ENCODE measurements around the gene RUNX1. TPM values are rescaled to one million over a fixed set of nuclear protein-coding genes. Genes with fewer than 3 reads are reported as not detected.

RUNX1 gene
- total RNA-seq, 1 donor from 2014 or later, result 7.8 TPM

- no peak overlapping the region for H3K9ac ChIP-seq (ENCODE audit: low read depth in 1 of 3, low read length in 3 of 3)
- peaks cover 8 to 53% (median 33%) of the 10 kb centered on the region in 3 donors for H3K4me1 ChIP-seq (ENCODE audit: control insufficient read depth in 3 of 3, insufficient read depth in 3 of 3, low read length in 3 of 3)
- H3K9me3 ChIP-seq (ENCODE audit: control insufficient read depth in 3 of 3, low read length in 3 of 3), result no peaks in the 10 kb centered on the region
- H3K27ac ChIP-seq (ENCODE audit: low read depth, low read length), result no peak overlapping the region
- H3K27me3 ChIP-seq (ENCODE audit: control insufficient read depth in 3 of 3, insufficient read depth in 3 of 3, low read length in 3 of 3), result no peaks in the 10 kb centered on the region
- H3K4me3 ChIP-seq (ENCODE audit: low read length in 3 of 3), result no peak overlapping the region
- peaks cover 3 to 21% (median 17%) of the 10 kb centered on the region in 3 donors for H3K36me3 ChIP-seq (ENCODE audit: control insufficient read depth in 3 of 3, insufficient read depth in 3 of 3, low read length in 3 of 3)
Measured at GRCh38 chr21:34812504-34813265, 236.4 kb downstream of the RUNX1 start.

GRCh38 chr21:34811368-34811767 is 237.7 kb downstream of the RUNX1 start:
- Histone ChIP-seq H3K36me3 (ENCODE audit: control insufficient read depth in 3 of 3, insufficient read depth in 3 of 3, low read length in 3 of 3) (peaks cover 3 to 16% (median 13%) of the 10 kb centered on the region in 3 donors), H3K4me1 (ENCODE audit: control insufficient read depth in 3 of 3, insufficient read depth in 3 of 3, low read length in 3 of 3) (peaks cover 8 to 57% (median 33%) of the 10 kb centered on the region in 3 donors), H3K27me3 (ENCODE audit: control insufficient read depth in 3 of 3, insufficient read depth in 3 of 3, low read length in 3 of 3) (no peaks in the 10 kb centered on the region), H3K4me3 (ENCODE audit: low read length in 3 of 3) (no peak overlapping the region), H3K9me3 (ENCODE audit: control insufficient read depth in 3 of 3, low read length in 3 of 3) (no peaks in the 10 kb centered on the region), H3K9ac (ENCODE audit: low read depth in 1 of 3, low read length in 3 of 3) (no peak overlapping the region), H3K27ac (ENCODE audit: low read depth, low read length) (no peak overlapping the region)

GRCh38 chr21:34810786-34811185 is 238.3 kb downstream of the RUNX1 start:
- H3K36me3 ChIP-seq (ENCODE audit: control insufficient read depth in 3 of 3, insufficient read depth in 3 of 3, low read length in 3 of 3), result peaks cover 3 to 14% (median 10%) of the 10 kb centered on the region in 3 donors
- no peaks in the 10 kb centered on the region for H3K9me3 ChIP-seq (ENCODE audit: control insufficient read depth in 3 of 3, low read length in 3 of 3)
- H3K9ac ChIP-seq (ENCODE audit: low read depth in 1 of 3, low read length in 3 of 3), result no peak overlapping the region
- no peak overlapping the region for H3K4me3 ChIP-seq (ENCODE audit: low read length in 3 of 3)
- H3K27me3 ChIP-seq (ENCODE audit: control insufficient read depth in 3 of 3, insufficient read depth in 3 of 3, low read length in 3 of 3), result no peaks in the 10 kb centered on the region
- peaks cover 8 to 57% (median 33%) of the 10 kb centered on the region in 3 donors for H3K4me1 ChIP-seq (ENCODE audit: control insufficient read depth in 3 of 3, insufficient read depth in 3 of 3, low read length in 3 of 3)
- no peak overlapping the region for H3K27ac ChIP-seq (ENCODE audit: low read depth, low read length)

- Histone ChIP-seq H3K4me3 (ENCODE audit: low read length in 3 of 3) (no peak overlapping the region), H3K9ac (ENCODE audit: low read depth in 1 of 3, low read length in 3 of 3) (no peak overlapping the region), H3K36me3 (ENCODE audit: control insufficient read depth in 3 of 3, insufficient read depth in 3 of 3, low read length in 3 of 3) (peaks cover 3 to 14% (median 8%) of the 10 kb centered on the region in 3 donors), H3K27ac (ENCODE audit: low read depth, low read length) (no peak overlapping the region), H3K4me1 (ENCODE audit: control insufficient read depth in 3 of 3, insufficient read depth in 3 of 3, low read length in 3 of 3) (peaks cover 8 to 57% (median 33%) of the 10 kb centered on the region in 3 donors), H3K9me3 (ENCODE audit: control insufficient read depth in 3 of 3, low read length in 3 of 3) (no peaks in the 10 kb centered on the region), H3K27me3 (ENCODE audit: control insufficient read depth in 3 of 3, insufficient read depth in 3 of 3, low read length in 3 of 3) (no peaks in the 10 kb centered on the region)
Measured at GRCh38 chr21:34809822-34810221, 239.3 kb downstream of the RUNX1 start.

GRCh38 chr21:34808569-34809204 is 240.4 kb downstream of the RUNX1 start:
- no peak overlapping the region for H3K4me3 ChIP-seq (ENCODE audit: low read length in 3 of 3)
- peak overlapping the region; percentile 52 for H3K27ac ChIP-seq (ENCODE audit: low read depth, low read length)
- no peaks in the 10 kb centered on the region for H3K9me3 ChIP-seq (ENCODE audit: control insufficient read depth in 3 of 3, low read length in 3 of 3)
- H3K9ac ChIP-seq (ENCODE audit: low read depth in 1 of 3, low read length in 3 of 3), result peak overlapping the region in 2 of 3 donors; percentile 41 to 52
- H3K27me3 ChIP-seq (ENCODE audit: control insufficient read depth in 3 of 3, insufficient read depth in 3 of 3, low read length in 3 of 3), result no peaks in the 10 kb centered on the region
- H3K4me1 ChIP-seq (ENCODE audit: control insufficient read depth in 3 of 3, insufficient read depth in 3 of 3, low read length in 3 of 3), result peaks cover 8 to 50% (median 27%) of the 10 kb centered on the region in 3 donors
- H3K36me3 ChIP-seq (ENCODE audit: control insufficient read depth in 3 of 3, insufficient read depth in 3 of 3, low read length in 3 of 3), result peaks cover 3 to 14% (median 8%) of the 10 kb centered on the region in 3 donors

GRCh38 chr21:34807881-34808568 is 241.1 kb downstream of the RUNX1 start:
- no peak overlapping the region for H3K4me3 ChIP-seq (ENCODE audit: low read length in 3 of 3)
- H3K4me1 ChIP-seq (ENCODE audit: control insufficient read depth in 3 of 3, insufficient read depth in 3 of 3, low read length in 3 of 3), result peaks cover 8 to 44% (median 24%) of the 10 kb centered on the region in 3 donors
- no peaks in the 10 kb centered on the region for H3K27me3 ChIP-seq (ENCODE audit: control insufficient read depth in 3 of 3, insufficient read depth in 3 of 3, low read length in 3 of 3)
- H3K9ac ChIP-seq (ENCODE audit: low read depth in 1 of 3, low read length in 3 of 3), result peak overlapping the region in 2 of 3 donors; percentile 41 to 52
- H3K9me3 ChIP-seq (ENCODE audit: control insufficient read depth in 3 of 3, low read length in 3 of 3), result no peaks in the 10 kb centered on the region
- peak overlapping the region; percentile 52 for H3K27ac ChIP-seq (ENCODE audit: low read depth, low read length)
- peaks cover 3 to 14% (median 4%) of the 10 kb centered on the region in 3 donors for H3K36me3 ChIP-seq (ENCODE audit: control insufficient read depth in 3 of 3, insufficient read depth in 3 of 3, low read length in 3 of 3)

GRCh38 chr21:34807146-34807880 is 241.8 kb downstream of the RUNX1 start:
- Histone ChIP-seq H3K27ac (ENCODE audit: low read depth, low read length) (peak overlapping the region; percentile 52), H3K9ac (ENCODE audit: low read depth in 1 of 3, low read length in 3 of 3) (no peak overlapping the region), H3K9me3 (ENCODE audit: control insufficient read depth in 3 of 3, low read length in 3 of 3) (no peaks in the 10 kb centered on the region), H3K4me1 (ENCODE audit: control insufficient read depth in 3 of 3, insufficient read depth in 3 of 3, low read length in 3 of 3) (peaks cover 12 to 44% (median 21%) of the 10 kb centered on the region in 3 donors), H3K36me3 (ENCODE audit: control insufficient read depth in 3 of 3, insufficient read depth in 3 of 3, low read length in 3 of 3) (peaks cover 3 to 14% (median 7%) of the 10 kb centered on the region in 3 donors), H3K4me3 (ENCODE audit: low read length in 3 of 3) (no peak overlapping the region), H3K27me3 (ENCODE audit: control insufficient read depth in 3 of 3, insufficient read depth in 3 of 3, low read length in 3 of 3) (no peaks in the 10 kb centered on the region)

GRCh38 chr21:34806423-34806822 is 242.7 kb downstream of the RUNX1 start:
- H3K27me3 ChIP-seq (ENCODE audit: control insufficient read depth in 3 of 3, insufficient read depth in 3 of 3, low read length in 3 of 3), result no peaks in the 10 kb centered on the region
- peaks cover 3 to 14% (median 9%) of the 10 kb centered on the region in 3 donors for H3K36me3 ChIP-seq (ENCODE audit: control insufficient read depth in 3 of 3, insufficient read depth in 3 of 3, low read length in 3 of 3)
- peaks cover 15 to 50% (median 28%) of the 10 kb centered on the region in 3 donors for H3K4me1 ChIP-seq (ENCODE audit: control insufficient read depth in 3 of 3, insufficient read depth in 3 of 3, low read length in 3 of 3)
- H3K27ac ChIP-seq (ENCODE audit: low read depth, low read length), result no peak overlapping the region
- H3K4me3 ChIP-seq (ENCODE audit: low read length in 3 of 3), result no peak overlapping the region
- no peaks in the 10 kb centered on the region for H3K9me3 ChIP-seq (ENCODE audit: control insufficient read depth in 3 of 3, low read length in 3 of 3)
- no peak overlapping the region for H3K9ac ChIP-seq (ENCODE audit: low read depth in 1 of 3, low read length in 3 of 3)

- H3K36me3 ChIP-seq (ENCODE audit: control insufficient read depth in 3 of 3, insufficient read depth in 3 of 3, low read length in 3 of 3), result peaks cover 2 to 5% (median 5%) of the 10 kb centered on the region in 3 donors
- H3K9ac ChIP-seq (ENCODE audit: low read depth in 1 of 3, low read length in 3 of 3), result no peak overlapping the region
- peak overlapping the region; percentile 14 for H3K27ac ChIP-seq (ENCODE audit: low read depth, low read length)
- H3K9me3 ChIP-seq (ENCODE audit: control insufficient read depth in 3 of 3, low read length in 3 of 3), result no peaks in the 10 kb centered on the region
- no peak overlapping the region for H3K4me3 ChIP-seq (ENCODE audit: low read length in 3 of 3)
- H3K27me3 ChIP-seq (ENCODE audit: control insufficient read depth in 3 of 3, insufficient read depth in 3 of 3, low read length in 3 of 3), result no peaks in the 10 kb centered on the region
- H3K4me1 ChIP-seq (ENCODE audit: control insufficient read depth in 3 of 3, insufficient read depth in 3 of 3, low read length in 3 of 3), result peaks cover 15 to 43% (median 26%) of the 10 kb centered on the region in 3 donors
Measured at GRCh38 chr21:34805157-34805556, 243.9 kb downstream of the RUNX1 start.
